ENCODE data around the gene TMEM38A.
A peak's percentile ranks its signal among the peaks of the same experiment; 100 is the strongest.
"Not testable (repeated sequence)": the region's sequence is repeated elsewhere in the genome, so short reads cannot be mapped to it uniquely, and the experiment has no call there.

The TMEM38A gene

DNA sequence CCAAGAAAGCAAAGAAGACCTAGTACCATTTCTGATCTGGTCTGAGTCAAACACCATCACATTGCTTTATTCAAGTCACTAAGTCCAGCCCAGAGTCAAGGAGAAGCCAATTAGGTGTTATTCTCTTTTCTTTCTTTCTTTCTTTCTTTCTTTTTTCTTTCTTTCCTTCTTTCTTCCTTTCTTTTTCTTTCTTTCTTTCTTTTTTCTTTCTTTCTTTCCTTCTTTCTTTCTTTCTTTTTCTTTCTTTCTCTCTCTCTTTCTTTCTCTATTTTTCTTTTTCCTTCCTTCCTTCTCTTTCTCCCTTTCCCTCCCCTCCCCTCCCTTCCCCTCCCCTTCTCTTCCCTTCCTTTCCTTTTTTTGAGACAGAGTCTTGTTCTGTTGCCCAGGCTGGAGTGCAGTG lies 49.9 kb downstream of the TMEM38A start:
- H3K23ac ChIP-seq (ENCODE audit: low read depth, low read length, poor library complexity); H4K8ac ChIP-seq (ENCODE audit: low read depth, low read length); H2BK5ac ChIP-seq (ENCODE audit: low read length); H2AFZ ChIP-seq (ENCODE audit: low read length); H3K4me3 ChIP-seq (ENCODE audit: low read length in 2 of 2); H3K4ac ChIP-seq (ENCODE audit: low read length); H4K91ac ChIP-seq (ENCODE audit: low read depth, low read length, poor library complexity); H2AK5ac ChIP-seq (ENCODE audit: low read depth, low read length); DNase-seq (ENCODE audit: low spot score); H3K27ac ChIP-seq (replicated peaks; ENCODE audit: low read length); H2BK15ac ChIP-seq (ENCODE audit: low read length); H3K9ac ChIP-seq (ENCODE audit: low read depth, low read length, poor library complexity); H3K27me3 ChIP-seq (ENCODE audit: control insufficient read depth in 3 of 3, insufficient read depth in 3 of 3, low read depth in 1 of 3, low read length in 3 of 3); H2BK12ac ChIP-seq (ENCODE audit: low read length); H3K36me3 ChIP-seq (replicated peaks in 1 of 2; ENCODE audit: control insufficient read depth in 2 of 2, insufficient read depth in 2 of 2, low read length in 2 of 2); H3K9me3 ChIP-seq (replicated peaks in 1 of 2; ENCODE audit: control insufficient read depth in 2 of 2, insufficient read depth in 1 of 2, low read depth in 1 of 2, low read length in 2 of 2); H3K4me2 ChIP-seq (ENCODE audit: insufficient read depth, low read length, poor library complexity, severe bottlenecking); H3K4me1 ChIP-seq (ENCODE audit: control insufficient read depth in 2 of 2, insufficient read depth in 1 of 2, low read depth in 1 of 2, low read length in 2 of 2); H3K79me1 ChIP-seq (ENCODE audit: low read depth, low read length); H3K14ac ChIP-seq (ENCODE audit: low read length); H3K18ac ChIP-seq (ENCODE audit: low read length); H2BK120ac ChIP-seq (ENCODE audit: low read depth, low read length): not testable (repeated sequence)

DNA sequence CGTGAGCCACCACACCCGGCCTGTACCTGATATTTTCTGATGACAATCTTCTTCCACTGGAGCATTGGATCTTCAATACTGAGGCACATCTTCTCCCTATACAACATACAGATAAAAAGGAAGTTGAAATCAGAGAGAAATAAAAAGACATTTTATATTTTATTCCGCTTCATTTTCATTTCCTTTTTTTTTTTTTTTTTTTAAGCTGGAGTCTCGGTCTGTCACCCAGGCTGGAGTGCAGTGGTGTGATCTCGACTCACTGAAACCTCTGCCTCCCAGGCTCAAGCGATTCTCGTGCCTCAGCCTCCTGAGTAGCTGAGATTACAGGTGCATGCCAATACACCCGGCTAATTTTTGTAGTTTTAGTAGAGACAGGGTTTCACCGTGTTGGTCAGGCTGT lies 51.4 kb downstream of the TMEM38A start:
- H3K9ac ChIP-seq (ENCODE audit: low read depth, low read length, poor library complexity); H4K91ac ChIP-seq (ENCODE audit: low read depth, low read length, poor library complexity): not testable (repeated sequence)
- no CpG with 5 or more reads among the region's 9 CpGs for WGBS, 2 donors (ENCODE audit: extremely low coverage in 2 of 2, insufficient read length in 2 of 2, insufficient replicate concordance in 1 of 2)

DNA sequence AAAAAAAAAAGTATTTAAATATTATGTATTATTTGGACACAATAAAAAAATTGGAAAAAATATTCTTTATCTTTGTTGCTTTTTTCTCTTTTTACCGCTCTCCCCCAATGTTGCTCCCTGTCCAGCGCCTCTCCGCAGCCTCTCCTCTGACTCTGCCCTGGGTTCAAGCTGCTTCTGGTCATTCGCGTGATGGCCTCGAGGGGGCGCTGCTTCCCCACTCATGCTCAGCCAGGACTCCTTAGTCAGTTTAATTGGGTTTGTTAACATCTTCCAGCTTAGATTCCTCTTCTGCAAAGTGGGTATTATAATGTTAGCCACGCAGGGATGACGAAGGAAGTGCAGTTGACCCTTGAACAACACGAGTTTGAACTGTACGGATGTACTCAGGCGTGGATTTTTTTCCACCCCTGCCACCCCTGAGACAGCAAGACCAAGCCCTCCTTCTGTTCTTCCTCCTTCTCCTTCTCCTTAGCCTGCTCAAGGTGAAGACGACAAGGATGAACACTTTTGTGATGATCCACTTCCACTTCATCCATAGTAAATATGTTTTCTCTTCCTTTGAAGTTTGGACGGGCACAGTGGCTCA lies 53.9 kb downstream of the TMEM38A start:
- Histone ChIP-seq H3K4me2 (ENCODE audit: insufficient read depth, low read length, poor library complexity, severe bottlenecking) (no peak overlapping the region), H3K23ac (ENCODE audit: low read depth, low read length, poor library complexity) (no peak overlapping the region), H3K27ac (replicated peaks; ENCODE audit: low read length) (no peak overlapping the region), H4K8ac (ENCODE audit: low read depth, low read length) (no peak overlapping the region), H3K4me3 (ENCODE audit: low read length in 2 of 2) (no peak overlapping the region), H2AFZ (ENCODE audit: low read length) (peak overlapping the region; percentile 65), H2BK120ac (ENCODE audit: low read depth, low read length) (no peak overlapping the region), H2BK5ac (ENCODE audit: low read length) (no peak overlapping the region), H3K4ac (ENCODE audit: low read length) (no peak overlapping the region), H2BK15ac (ENCODE audit: low read length) (no peak overlapping the region), H3K14ac (ENCODE audit: low read length) (no peak overlapping the region), H3K27me3 (ENCODE audit: control insufficient read depth in 3 of 3, insufficient read depth in 3 of 3, low read depth in 1 of 3, low read length in 3 of 3) (no peaks in the 10 kb centered on the region), H2AK5ac (ENCODE audit: low read depth, low read length) (no peak overlapping the region), H3K36me3 (replicated peaks in 1 of 2; ENCODE audit: control insufficient read depth in 2 of 2, insufficient read depth in 2 of 2, low read length in 2 of 2) (no peaks in the 10 kb centered on the region), H4K91ac (ENCODE audit: low read depth, low read length, poor library complexity) (no peak overlapping the region), H3K9me3 (replicated peaks in 1 of 2; ENCODE audit: control insufficient read depth in 2 of 2, insufficient read depth in 1 of 2, low read depth in 1 of 2, low read length in 2 of 2) (no peaks in the 10 kb centered on the region), H3K4me1 (ENCODE audit: control insufficient read depth in 2 of 2, insufficient read depth in 1 of 2, low read depth in 1 of 2, low read length in 2 of 2) (no peaks in the 10 kb centered on the region), H3K79me1 (ENCODE audit: low read depth, low read length) (no peaks in the 10 kb centered on the region), H3K9ac (ENCODE audit: low read depth, low read length, poor library complexity) (no peak overlapping the region), H3K18ac (ENCODE audit: low read length) (no peak overlapping the region), H2BK12ac (ENCODE audit: low read length) (no peak overlapping the region)
- WGBS, 2 donors (ENCODE audit: extremely low coverage in 2 of 2, insufficient read length in 2 of 2, insufficient replicate concordance in 1 of 2): no CpG with 5 or more reads among the region's 14 CpGs
- peak; percentile 74 for DNase-seq (ENCODE audit: low spot score)

More for the DNA sequence above, 51.4 kb downstream of the TMEM38A start:
- not testable (repeated sequence) for H2AK5ac ChIP-seq (ENCODE audit: low read depth, low read length); H3K9me3 ChIP-seq (replicated peaks in 1 of 2; ENCODE audit: control insufficient read depth in 2 of 2, insufficient read depth in 1 of 2, low read depth in 1 of 2, low read length in 2 of 2); DNase-seq (ENCODE audit: low spot score); H3K4ac ChIP-seq (ENCODE audit: low read length); H2BK12ac ChIP-seq (ENCODE audit: low read length); H2BK120ac ChIP-seq (ENCODE audit: low read depth, low read length); H3K23ac ChIP-seq (ENCODE audit: low read depth, low read length, poor library complexity); H2BK5ac ChIP-seq (ENCODE audit: low read length); H4K8ac ChIP-seq (ENCODE audit: low read depth, low read length); H3K4me2 ChIP-seq (ENCODE audit: insufficient read depth, low read length, poor library complexity, severe bottlenecking); H3K27me3 ChIP-seq (ENCODE audit: control insufficient read depth in 3 of 3, insufficient read depth in 3 of 3, low read depth in 1 of 3, low read length in 3 of 3); H3K36me3 ChIP-seq (replicated peaks in 1 of 2; ENCODE audit: control insufficient read depth in 2 of 2, insufficient read depth in 2 of 2, low read length in 2 of 2); H3K18ac ChIP-seq (ENCODE audit: low read length); H2AFZ ChIP-seq (ENCODE audit: low read length); H3K4me1 ChIP-seq (ENCODE audit: control insufficient read depth in 2 of 2, insufficient read depth in 1 of 2, low read depth in 1 of 2, low read length in 2 of 2); H3K4me3 ChIP-seq (ENCODE audit: low read length in 2 of 2); H3K79me1 ChIP-seq (ENCODE audit: low read depth, low read length); H2BK15ac ChIP-seq (ENCODE audit: low read length); H3K14ac ChIP-seq (ENCODE audit: low read length); H3K27ac ChIP-seq (replicated peaks; ENCODE audit: low read length)

DNA sequence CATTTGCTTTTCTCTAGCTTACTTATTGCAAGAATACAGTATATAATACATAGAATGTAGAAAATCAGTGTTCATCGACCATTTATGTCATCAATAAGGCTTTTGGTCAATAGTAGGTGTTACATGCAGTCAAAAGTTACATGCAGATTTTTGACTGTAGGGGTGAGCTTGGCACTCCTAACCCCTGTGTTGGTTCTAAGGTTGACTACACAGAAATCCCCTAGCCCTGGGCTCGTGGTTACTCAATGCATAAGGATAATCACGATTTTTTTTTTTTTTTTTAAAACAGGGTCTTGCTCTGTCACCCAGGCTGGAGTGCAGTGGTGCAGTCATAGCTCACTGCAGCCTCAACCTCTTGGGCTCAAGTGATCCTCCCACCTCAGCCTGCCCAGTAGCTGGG lies 54.7 kb downstream of the TMEM38A start:
- no peak overlapping the region for H3K9ac ChIP-seq (ENCODE audit: low read depth, low read length, poor library complexity)
- WGBS, 2 donors (ENCODE audit: extremely low coverage in 2 of 2, insufficient read length in 2 of 2, insufficient replicate concordance in 1 of 2): no CpG with 5 or more reads among the region's 3 CpGs
- no peak overlapping the region for H4K8ac ChIP-seq (ENCODE audit: low read depth, low read length)
- H2BK12ac ChIP-seq (ENCODE audit: low read length): no peak overlapping the region
- H3K4me2 ChIP-seq (ENCODE audit: insufficient read depth, low read length, poor library complexity, severe bottlenecking): no peak overlapping the region
- no peak overlapping the region for H4K91ac ChIP-seq (ENCODE audit: low read depth, low read length, poor library complexity)
- DNase-seq (ENCODE audit: low spot score): no peak
- H3K18ac ChIP-seq (ENCODE audit: low read length): no peak overlapping the region
- no peak overlapping the region for H3K4ac ChIP-seq (ENCODE audit: low read length)
- H2BK15ac ChIP-seq (ENCODE audit: low read length): no peak overlapping the region
- no peak overlapping the region for H3K23ac ChIP-seq (ENCODE audit: low read depth, low read length, poor library complexity)
- H3K79me1 ChIP-seq (ENCODE audit: low read depth, low read length): no peaks in the 10 kb centered on the region
- no peaks in the 10 kb centered on the region for H3K9me3 ChIP-seq (replicated peaks in 1 of 2; ENCODE audit: control insufficient read depth in 2 of 2, insufficient read depth in 1 of 2, low read depth in 1 of 2, low read length in 2 of 2)
- no peak overlapping the region for H3K4me3 ChIP-seq (ENCODE audit: low read length in 2 of 2)
- H2BK5ac ChIP-seq (ENCODE audit: low read length): no peak overlapping the region
- H3K27me3 ChIP-seq (ENCODE audit: control insufficient read depth in 3 of 3, insufficient read depth in 3 of 3, low read depth in 1 of 3, low read length in 3 of 3): no peaks in the 10 kb centered on the region
- no peak overlapping the region for H2BK120ac ChIP-seq (ENCODE audit: low read depth, low read length)
- no peak overlapping the region for H2AFZ ChIP-seq (ENCODE audit: low read length)
- no peaks in the 10 kb centered on the region for H3K36me3 ChIP-seq (replicated peaks in 1 of 2; ENCODE audit: control insufficient read depth in 2 of 2, insufficient read depth in 2 of 2, low read length in 2 of 2)
- no peak overlapping the region for H3K27ac ChIP-seq (replicated peaks; ENCODE audit: low read length)
- no peak overlapping the region for H2AK5ac ChIP-seq (ENCODE audit: low read depth, low read length)
- H3K4me1 ChIP-seq (ENCODE audit: control insufficient read depth in 2 of 2, insufficient read depth in 1 of 2, low read depth in 1 of 2, low read length in 2 of 2): no peaks in the 10 kb centered on the region
- H3K14ac ChIP-seq (ENCODE audit: low read length): no peak overlapping the region

Measured in neuronal stem cell (in vitro differentiated cells).